ENCODE results near the gene MDH1B. TPM values are rescaled to one million over a fixed set of nuclear protein-coding genes. Genes with fewer than 3 reads are reported as not detected.

The MDH1B gene
- 0.33 and 0.57 TPM in 2 replicates for total RNA-seq

DNA sequence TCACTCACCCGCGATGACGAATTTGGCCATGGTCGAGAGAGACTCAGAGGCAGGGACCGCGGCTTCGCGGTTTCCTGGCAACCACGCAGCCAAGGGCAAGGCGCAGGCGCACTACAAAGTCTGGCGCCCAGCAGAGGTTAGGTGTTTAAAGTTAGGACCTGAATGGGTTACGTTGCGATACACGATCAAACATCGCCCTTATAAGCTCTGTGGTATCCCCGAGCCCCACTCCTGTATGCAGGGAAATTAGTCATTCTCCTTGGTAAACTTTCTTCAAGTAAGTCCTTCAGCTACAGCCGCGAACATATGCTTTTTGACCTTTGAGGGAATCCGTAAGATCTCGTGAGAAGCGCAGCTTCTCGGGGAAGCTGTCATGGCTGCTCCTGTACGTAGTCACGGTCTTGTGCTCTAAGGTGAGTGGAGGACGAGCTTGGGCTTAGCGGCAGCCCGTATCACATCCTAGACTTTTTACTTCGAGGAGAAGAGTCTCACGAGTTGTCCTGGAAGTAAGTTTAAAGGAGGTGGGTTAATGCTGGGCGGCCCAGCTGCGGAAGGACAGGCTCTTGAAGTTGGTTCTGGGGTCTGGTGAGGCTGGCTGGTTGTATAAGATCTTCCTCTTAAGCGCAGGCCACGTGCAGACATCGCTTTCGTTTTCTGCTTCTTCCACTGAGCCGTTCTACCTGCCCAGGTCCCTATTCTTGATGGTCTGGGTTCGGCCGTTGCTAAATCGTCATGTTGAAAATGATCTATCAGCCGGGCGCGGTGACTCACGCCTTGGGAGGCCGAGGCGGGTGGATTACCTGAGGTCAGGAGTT is at the start of gene MDH1B, which contains the start of gene FASTKD2:
Gene MDH1B (minus strand): TSS at position 87 of the 815 bp plus-strand sequence. CDS start 57 bp downstream, at position 30.
Gene FASTKD2 (plus strand): TSS at position 365 of the 815 bp plus-strand sequence. CDS start 1,088 bp downstream, outside the sequence.

DNA sequence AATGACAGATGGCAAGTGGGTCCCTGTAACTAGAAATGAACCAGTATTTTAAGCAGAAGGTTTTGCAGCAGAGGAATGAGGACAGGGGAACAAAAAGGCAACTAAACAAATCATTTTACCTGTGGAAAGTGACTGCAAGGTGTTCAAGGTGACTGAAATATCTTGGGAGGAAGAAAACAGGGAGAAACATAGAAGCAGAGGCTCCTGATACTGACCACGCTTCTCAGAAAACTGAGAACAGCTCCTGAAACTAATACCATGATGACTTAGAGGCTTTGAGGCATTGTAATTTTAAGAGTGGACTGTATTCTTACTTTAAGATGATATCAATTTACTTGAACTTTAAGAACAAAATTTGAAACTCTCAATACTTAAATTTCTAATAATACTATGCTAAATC is 46.8 kb downstream of the MDH1B start, which contains the start of gene DYTN:
Gene DYTN (minus strand): TSS at position 101 of the 400 bp plus-strand sequence. CDS start 117 bp downstream, outside the sequence.

Small RNA genes within 50 kb of the gene (small RNA-seq; reads per million reads assigned to genes)
- gene MIR3130-2 (not detected), gene RF00019 (not detected)

Other genes starting within 250 kb of the MDH1B start
- gene FAM237A, start 122.8 kb downstream of the MDH1B start, total RNA-seq, result not detected in 2 replicates
- under 0.01 TPM in 1 of 2 replicates, not detected in the other for gene DYTN, start 46.9 kb downstream of the MDH1B start, total RNA-seq
- gene FASTKD2, start 278 bp upstream of the MDH1B start, total RNA-seq, result 36.9 and 48.2 TPM in 2 replicates
- 0.19 TPM in 1 of 2 replicates, not detected in the other for gene CPO, start 174.2 kb upstream of the MDH1B start, total RNA-seq

Data from vein endothelial cell (primary cell).